GM19372 (cell line): Measurements from ENCODE around the gene TRHDE.
"Not testable (repeated sequence)": the region's sequence is repeated elsewhere in the genome, so short reads cannot be mapped to it uniquely, and the experiment has no call there.

Experiments
- ATAC-seq: cut with Tn5 transposase; IDR thresholded peaks from one replicate; pipeline ENCODE4 v1.9.1; 2021; ENCODE audit warnings: mild to moderate bottlenecking, low read depth, moderate library complexity; ENCODE audit not compliant: unreplicated experiment

TRHDE gene

DNA sequence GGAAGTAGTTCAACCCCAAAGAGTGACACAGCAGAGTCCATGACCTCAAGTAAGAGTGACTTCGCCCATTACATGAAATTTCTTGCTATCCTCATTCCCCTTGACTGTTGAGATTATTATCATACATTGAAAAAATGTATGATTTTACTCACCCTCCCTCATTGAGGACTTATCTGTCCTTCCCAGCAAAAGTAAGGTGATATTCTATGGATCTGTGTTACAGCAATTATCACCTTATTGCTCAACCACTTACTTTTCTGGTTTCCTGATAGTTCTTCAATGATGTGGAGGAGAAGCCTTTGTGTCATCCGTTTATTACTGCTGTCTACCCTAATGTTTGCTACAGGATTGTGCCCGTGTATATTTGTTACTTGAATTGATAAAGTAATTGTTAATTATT lies 306.2 kb downstream of the TRHDE start:
- no peak for ATAC-seq

DNA sequence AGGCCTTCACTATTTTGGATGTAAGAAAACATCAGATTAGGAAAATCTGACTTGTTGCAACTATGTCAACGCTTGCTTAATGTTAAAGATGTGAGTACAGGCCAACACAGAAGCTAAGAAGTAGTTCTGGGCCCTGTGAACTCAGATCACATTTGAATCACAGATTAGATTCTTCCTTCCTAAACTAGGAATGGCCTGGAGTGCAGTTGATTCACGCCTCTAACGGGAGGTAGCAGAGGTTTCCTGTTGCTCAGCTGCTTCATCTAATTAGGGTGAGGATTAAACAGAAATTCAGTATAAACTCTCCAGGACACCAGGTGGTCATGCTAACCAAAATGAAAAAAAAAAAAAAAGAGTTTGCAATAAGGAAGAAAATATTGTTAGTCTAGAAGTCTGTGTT lies 314.3 kb downstream of the TRHDE start:
- no peak for ATAC-seq

DNA sequence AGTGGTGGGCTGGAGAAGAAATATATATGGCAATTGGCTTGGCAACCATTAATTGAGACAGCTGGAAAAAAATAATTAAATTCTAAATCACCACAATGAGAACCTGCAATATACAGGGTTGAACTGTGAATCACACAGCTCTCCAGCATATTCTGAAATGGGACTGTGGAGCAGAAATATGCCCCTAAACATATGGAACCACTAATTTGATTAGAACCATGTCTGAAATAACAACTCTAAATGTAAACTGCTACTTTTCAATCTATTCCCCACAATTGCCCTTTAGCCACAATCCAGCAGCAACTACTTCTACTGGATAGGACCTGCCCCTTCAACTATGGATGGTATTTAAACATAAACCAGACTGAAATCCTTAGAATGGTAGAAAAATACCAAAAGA lies 330.4 kb downstream of the TRHDE start:
- ATAC-seq = no peak

DNA sequence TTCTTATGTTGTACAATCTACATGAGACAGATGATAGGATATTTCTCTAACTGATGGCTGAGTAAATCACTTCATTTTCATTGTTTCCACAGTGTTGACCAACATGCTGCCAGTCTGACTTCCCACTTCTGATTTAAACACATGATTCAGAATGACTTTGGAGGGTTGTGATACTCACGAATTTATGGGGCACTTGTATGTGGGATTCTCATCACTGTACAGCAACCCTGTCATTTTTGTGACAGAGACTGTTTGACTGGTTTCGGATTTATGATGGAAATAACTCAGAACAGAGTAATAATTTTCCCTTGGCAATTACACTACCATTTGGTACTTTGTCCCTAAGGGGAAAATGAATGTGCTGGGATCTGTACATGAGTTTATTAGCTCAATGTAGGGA lies 333.8 kb downstream of the TRHDE start:
- ATAC-seq = no peak

DNA sequence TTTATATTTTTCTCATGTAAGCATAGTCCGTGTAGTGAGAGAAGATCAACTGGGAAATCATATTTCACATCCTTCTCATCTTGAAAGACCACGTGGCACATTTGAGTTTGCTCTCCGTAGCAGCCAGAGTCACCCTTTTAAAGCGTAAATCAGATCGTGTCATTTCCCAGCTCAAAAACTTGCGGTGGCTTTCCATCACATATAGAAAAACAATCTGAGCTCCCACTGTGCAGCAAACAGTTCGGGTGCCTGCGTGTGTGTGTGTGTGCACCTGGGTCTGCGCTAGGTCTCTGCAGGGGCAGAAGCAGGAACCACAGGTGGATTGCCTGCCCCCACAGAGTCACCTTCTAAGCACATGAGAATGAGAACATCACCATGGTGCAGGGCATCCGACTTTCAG lies 338.2 kb downstream of the TRHDE start:
- no peak for ATAC-seq

DNA sequence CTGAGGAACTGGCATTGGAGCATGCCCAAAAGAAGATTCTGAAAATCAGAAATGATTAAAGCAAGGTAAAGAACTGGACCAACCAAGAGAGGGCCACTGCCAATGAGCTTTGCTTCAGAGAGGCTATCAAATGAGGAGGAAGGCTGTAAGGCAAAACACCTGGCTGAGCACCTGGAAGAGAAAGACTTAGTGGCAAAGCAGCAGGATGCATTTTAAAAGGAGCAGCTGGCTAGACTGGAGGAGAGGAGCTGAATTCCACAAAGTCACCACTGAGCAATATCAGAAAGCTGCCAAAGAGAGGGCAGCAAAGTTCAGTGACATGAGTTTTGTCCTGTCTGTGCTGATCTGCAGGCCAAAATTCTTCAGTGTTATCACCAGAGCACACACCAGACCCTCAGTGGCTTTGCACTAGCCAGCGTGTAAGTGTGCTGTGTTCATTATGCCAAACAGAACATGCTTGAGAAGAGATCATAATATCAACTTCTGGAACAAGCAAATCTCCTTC lies 338.7 kb downstream of the TRHDE start:
- ATAC-seq = no peak

DNA sequence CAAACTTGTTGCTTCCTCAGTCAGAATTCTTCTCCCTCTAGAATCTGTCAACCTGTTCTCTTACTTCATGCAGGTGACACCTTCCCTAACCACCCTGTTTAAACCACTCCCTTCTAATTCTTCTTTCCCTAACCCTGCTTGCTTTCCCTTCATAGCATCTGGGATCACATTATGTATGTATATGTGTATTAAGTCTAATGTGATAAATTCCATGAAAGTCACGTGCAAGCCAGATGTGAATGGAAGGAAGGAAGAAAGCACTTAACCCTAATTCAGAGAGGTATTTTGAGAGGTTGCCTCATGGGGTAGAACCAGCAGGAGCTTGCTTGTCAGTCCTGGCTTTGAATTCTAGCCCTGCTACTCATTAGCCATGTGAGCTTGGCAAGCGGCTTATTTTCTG lies 340.0 kb downstream of the TRHDE start:
- no peak for ATAC-seq

DNA sequence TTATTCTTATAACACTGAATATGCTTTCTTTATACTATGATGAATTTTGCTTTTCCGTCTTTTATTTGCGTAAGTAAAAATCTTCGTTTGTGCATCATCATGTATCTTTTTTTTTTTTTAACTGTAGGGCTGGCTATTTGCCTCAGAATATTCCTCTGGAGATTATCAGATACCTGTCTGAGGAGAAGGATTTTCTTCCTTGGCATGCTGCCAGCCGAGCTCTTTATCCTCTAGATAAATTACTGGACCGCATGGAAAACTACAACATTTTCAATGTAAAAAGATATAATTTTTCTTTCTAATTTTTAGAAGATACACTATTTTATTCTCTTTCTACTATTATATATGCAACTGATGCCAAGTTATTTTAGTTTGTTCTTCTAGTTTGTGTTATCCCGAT lies 346.6 kb downstream of the TRHDE start:
- no peak for ATAC-seq

DNA sequence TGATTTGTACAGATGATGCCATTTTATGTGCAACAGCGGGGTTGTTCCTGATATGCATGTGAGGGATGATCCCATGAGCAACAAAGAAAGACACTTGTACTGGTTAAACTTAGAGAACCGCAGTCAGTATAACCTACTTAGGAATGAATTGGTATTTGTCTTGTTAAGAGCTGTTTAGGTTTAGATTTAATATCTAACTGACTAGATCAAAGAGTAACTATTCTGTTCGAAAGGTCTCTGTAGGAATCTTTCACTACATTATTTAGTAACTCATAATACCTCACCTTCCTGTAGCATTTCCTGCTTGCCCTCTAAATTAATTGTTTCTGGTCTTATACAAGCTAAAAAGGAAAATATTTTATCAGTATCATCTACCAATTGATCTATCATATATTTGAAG lies 350.4 kb downstream of the TRHDE start:
- no peak for ATAC-seq

DNA sequence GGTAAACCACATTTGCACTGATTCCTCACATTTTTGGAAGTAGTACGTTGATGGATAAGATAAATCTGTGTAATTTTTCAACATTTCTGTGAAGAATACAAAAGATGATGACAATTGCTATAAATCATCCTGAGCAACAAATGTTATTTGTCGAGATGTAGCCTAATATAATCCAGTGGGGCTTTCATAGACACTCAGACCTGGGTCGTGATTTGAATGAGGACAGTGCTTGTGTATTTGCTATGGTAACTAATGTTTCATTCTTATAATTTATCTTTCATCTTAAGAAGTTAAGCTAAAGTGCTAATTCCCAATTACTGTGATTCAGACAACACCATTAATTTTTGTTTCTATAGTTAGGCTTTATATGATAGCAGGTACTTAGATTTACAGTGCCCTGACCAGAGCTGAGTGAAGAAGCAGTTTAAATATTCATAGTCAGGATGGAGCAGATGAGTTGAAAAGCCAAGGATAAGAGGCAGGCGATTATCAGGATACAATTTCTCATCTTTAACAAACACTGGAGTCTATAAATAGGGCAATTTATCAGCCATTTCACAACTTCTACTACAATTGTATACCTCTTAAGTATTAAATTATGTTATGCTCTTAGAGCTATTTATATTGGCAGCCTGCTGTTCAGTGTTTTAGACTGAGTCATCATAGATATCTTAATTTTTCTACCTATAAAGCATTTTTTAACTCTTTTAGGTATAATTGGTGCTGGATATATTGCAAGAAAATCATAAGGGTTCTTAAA lies 359.9 kb downstream of the TRHDE start:
- no peak for ATAC-seq

DNA sequence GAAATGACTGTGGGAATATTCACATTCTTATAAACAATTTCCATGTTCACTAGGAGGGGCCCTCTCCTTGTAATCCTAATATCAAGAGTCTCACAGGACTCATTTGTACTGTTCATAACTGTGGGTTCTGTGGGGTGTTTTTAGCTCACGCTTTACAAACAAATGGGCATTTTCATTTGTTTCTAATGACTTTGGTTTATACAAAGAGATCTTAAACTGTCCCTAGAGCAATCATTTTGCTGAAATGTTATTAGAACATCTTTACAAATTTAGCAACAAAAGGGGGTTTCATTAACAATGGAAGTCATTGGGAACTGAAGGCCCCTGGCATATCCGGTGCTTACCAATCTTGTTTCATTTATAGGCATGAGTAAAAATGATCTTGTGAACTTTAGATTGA lies 370.5 kb downstream of the TRHDE start:
- no peak for ATAC-seq

DNA sequence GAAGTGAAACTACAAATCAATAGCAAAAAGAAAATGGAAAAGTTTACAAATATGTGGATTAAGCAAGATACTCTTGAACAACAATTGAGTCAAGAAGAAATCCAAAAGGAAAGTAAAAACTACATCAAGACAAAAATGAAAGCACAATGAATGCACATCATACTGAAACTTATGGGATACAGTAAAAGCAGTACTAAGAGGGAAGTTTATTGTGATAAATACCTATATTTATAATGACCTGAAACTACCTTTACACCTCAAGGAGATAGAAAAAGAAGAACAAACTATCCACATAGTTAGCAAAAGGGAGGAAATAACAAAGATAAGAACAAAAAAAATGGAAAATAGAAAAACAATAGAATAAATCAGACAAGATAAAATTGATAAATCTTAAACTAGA lies 375.0 kb downstream of the TRHDE start:
- ATAC-seq = no peak

DNA sequence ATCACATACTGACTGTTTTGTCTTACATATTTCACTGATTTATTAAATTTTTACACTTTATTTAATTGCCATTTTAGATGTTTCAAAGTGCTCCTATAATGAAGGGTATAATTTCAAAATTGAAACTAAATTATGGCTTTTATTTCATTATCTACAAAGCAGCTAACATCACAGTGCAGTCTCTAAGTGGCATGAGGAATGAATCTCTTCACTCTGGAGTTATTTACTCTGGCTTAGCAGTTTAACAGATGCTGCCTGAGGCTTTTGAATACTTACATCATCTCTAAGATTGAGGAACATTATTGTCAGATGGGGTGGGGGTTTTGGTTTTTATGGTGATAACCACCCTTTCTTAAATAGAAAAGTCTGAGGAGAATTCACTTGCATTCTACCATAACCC lies 386.4 kb downstream of the TRHDE start:
- ATAC-seq = no peak

DNA sequence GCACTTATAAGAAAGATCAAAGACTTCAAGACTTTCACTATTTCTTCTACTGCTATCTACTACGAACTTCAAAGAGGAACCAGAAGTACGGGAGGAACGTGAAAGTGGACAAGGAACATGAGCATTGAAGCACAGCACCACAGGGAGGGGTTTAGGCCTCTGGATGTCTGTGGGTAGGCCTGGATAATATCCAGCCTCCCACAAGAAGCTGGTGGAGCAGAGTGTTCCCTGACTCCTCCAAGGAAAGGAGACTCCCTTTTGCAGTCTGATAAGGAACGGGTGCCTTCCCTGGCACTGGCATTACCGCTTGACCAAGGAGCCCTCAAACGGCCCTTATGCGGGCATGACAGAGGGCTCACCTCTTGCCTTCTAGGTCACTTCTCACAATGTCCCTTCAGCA lies 388.0 kb downstream of the TRHDE start:
- not testable (repeated sequence) for ATAC-seq

DNA sequence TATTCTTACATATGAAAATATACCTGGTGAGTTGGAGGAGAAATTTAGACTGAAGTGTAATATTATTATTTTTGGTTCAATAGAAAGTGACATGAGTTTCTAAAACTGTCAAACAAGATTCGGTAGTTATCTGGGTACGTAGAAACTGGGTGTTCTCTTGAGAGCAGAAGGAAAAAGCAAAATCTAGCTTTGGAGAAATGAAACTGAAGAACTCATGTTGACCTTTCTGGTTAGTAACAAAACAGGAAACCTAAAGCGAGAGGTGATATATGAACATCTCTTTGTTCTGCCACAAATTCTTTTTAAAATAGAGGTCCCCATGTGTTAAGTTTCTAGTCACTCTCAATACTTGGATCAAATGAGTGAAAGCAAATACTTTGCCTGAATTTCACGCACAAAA lies 401.7 kb downstream of the TRHDE start:
- ATAC-seq = no peak

DNA sequence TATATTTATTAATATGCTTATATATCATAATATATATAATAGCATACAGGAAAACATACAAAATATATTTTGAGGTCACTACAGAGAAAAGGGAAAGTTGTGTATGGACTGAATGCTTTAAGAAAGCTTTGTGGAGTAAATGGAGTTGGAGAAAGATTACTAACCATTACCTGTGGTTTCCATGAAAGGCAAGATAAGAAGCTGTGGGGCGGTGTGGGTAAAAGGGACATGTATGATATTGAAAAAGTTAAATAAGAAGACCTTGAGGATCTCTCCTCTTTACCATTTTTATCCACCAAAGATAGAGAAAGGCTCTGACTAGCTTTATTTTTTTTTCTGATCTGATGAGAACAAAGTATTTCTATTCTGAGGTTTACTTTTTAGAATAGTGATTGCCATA lies 404.4 kb downstream of the TRHDE start:
- ATAC-seq = no peak

DNA sequence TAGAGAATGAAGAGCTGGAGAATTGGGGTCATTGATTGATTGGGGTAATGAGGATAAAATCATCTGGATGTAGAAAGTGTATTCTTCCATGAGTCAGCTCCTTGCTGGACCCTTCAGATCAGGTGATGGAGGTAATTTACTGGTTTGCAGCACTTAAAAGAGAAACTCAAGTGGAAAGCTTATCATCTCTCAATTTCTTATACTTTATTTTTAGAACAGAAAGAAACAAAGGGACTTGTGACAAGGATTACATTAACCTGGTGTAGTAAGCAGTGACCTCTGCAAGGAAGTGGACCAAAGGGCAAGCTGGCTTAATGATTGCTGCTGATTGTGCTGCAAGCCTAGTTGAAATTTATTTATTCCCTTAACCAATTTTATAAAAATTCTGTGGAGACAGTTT lies 405.0 kb downstream of the TRHDE start:
- no peak for ATAC-seq

DNA sequence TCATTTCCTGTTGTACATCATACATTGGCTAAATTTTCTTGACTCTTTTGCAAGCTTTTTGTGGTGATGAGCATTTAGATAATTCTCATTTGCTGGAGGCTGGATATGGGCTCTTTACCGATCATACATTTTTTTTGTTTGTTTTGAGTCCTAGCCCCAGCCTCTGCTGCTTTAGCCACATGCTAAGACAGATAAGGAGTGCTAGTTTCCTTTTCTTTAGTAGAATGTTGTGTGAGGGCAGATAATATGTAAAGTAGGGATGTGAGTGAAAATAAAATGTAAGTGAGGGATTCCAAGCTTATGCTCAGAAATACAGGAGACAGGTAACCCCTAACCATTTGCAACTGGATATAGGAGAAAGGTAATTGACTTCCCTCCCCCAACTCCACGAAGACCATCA lies 405.7 kb downstream of the TRHDE start:
- ATAC-seq = no peak

DNA sequence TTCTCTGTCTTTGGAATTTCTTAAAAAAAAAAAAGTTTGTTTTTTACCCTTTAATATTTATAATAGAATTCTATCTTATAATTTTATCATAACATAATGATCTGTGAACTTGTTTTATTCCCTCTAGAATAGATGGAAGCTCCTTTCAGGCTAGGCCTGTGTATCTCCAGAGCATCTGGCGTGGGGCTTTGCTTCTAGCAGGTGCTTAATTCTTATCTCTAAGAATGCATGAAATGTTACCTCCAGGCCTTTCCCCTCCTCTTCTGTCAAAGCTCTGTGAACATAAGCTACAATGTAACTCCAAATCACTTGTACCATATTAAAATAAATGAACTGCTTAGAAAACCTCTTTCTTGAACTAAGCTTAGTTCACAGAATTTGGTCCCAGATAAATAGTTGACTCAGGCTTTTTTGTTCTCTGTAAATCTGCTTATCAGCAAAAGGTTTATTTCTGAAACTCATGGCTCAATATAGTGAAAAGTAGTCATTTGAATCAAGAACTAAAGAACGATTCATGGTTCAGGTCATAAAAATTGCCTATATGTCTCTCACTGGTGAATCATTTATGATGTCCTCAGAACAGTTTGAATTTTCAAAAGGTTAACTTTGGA lies 407.1 kb downstream of the TRHDE start:
- no peak for ATAC-seq

DNA sequence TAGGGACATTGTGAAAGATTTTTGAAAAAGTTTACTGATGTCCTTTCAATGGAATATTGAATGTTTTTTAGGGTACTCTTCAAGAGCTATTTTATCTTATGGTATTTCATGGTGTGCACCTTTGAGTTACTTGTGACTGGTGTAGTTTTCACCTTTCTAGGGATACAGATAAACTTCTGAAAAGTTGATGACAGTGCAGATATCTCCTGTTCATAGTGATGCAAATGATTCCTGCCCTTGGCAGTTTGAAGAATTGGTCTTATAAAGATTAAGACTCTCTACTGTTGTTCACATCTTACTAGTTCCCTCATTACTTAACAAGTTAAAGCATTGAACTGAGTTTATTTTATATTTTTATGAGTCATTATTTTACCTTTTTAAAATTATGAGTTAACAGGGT lies 408.9 kb downstream of the TRHDE start:
- ATAC-seq = no peak

DNA sequence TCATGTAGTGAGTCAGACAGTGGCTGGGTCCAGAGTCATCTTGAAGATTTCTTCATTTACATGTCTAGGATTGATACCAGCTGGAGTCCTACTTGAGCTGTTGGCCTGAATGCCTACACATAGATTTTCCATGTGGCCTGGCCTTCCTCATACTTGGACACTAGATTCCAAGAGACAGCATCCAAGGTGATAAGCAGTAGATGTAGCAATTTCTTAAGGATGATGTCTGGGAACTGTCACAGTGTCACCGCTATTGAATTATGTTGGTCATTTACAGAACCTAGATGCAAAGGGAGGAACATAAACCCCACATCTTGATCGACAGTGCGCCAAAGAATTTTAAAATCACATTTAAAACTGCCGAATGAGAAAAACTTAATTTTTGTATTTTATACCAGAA lies 412.3 kb downstream of the TRHDE start:
- ATAC-seq = no peak

DNA sequence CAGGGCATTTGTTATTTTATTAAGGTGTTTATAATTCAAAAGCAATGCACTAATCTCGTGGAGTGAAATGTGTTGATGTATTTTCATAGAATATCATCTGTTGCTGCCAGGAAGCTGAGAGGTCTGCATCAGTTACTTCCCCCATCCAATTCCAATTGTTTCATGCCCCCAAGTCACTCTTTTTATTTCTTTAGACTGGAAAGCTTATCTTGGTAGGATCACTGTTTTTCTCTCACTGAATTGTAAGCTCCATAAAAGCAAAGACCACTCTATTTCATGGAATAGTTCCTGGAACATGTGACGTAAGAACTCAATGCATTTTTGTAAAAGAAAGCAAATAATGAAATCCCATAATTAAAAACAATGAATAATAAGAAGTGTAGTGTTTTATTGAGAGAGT lies 420.2 kb downstream of the TRHDE start:
- no peak for ATAC-seq
